Measurements from ENCODE around the gene PSMB11.

PSMB11 gene

DNA sequence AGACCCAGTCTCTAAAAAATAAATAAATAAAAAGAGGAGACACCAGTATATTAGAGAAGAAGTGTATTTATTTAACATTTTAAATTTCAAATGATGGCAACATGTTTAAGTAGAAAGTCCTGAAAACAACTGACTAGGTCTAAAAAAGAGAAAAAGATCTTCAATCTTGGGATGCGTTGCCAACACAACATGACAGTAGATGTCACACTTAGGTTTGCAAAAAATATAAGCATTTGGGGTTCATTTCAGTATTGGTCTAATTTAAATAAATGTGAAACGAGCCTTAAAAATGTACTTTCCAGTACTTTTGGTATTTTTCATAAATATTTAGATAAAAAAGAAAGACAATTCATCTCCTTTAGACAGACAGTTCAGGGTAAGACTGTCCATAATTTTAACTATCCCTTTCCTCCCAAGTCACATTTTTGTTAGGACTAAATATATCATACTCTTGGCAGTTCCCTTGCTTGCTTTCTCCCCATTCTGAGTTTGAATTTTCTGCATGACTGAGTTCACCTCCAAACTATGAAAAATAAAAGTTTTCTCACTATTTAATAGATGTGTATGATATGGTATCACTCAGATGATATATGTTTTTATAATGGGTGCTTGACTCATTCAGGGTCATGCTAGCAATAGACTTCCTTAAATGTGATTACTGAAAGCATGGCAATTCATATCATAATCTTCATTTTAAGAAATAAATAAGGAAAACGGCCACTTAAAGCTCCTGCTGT is 36.4 kb upstream of the PSMB11 start:
- DNase-seq: no peak
- H3K27ac ChIP-seq (ENCODE audit: low read depth, low read length): no peak overlapping the region
- H2AK5ac ChIP-seq (ENCODE audit: low read length): no peak overlapping the region
- no peak overlapping the region for H3K4me3 ChIP-seq (ENCODE audit: low read length)
- H3K4me2 ChIP-seq (ENCODE audit: low read length): no peak overlapping the region
- no peaks in the 10 kb centered on the region for H3K36me3 ChIP-seq (ENCODE audit: control insufficient read depth, insufficient read depth, low read length)
- no peak overlapping the region for H2BK5ac ChIP-seq (ENCODE audit: low read length)
- H3K79me2 ChIP-seq (ENCODE audit: control insufficient read depth, insufficient read depth, low read length): no peaks in the 10 kb centered on the region
- H3K27me3 ChIP-seq (ENCODE audit: insufficient read depth, low read length, poor library complexity): no peaks in the 10 kb centered on the region
- no peak overlapping the region for H4K8ac ChIP-seq (ENCODE audit: low read depth, low read length)
- no peak overlapping the region for H3K4ac ChIP-seq (ENCODE audit: low read depth, low read length)
- no peak overlapping the region for H2BK15ac ChIP-seq (replicated peaks; ENCODE audit: low read depth)
- H4K5ac ChIP-seq (ENCODE audit: low read length): no peak overlapping the region
- H3K56ac ChIP-seq (ENCODE audit: low read length): peak overlapping the region; percentile 100
- no peak overlapping the region for H3K23ac ChIP-seq (ENCODE audit: low read length)
- no peak overlapping the region for H3K18ac ChIP-seq (ENCODE audit: low read length)
- WGBS (ENCODE audit: extremely low coverage, insufficient coverage, low lambda C conversion rate): no CpG with 5 or more reads among the region's 3 CpGs
- no peaks in the 10 kb centered on the region for H3K79me1 ChIP-seq (ENCODE audit: low read length)
- H3K4me1 ChIP-seq (ENCODE audit: control insufficient read depth, low read depth, low read length): peaks cover 4% of the 10 kb centered on the region
- no peak overlapping the region for H2BK120ac ChIP-seq (ENCODE audit: low read depth, low read length)
- peak overlapping the region; percentile 98 for H3K9ac ChIP-seq (ENCODE audit: low read length)

DNA sequence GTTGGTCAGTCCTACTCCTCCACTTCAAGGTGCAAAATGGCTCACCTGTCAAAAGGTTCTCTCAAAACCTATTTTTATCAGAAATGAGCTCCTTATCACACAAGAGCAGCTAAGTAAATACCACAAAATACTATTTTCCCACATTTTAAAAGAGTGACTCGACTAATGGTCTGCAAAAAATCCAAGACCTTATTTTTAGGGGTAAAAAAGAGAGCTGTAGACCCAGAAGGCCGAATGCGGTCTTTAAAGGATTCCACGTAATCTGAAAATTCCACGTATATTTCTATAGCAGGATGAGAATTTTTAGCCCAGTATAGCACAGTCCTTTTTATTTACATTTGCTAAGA is 35.9 kb upstream of the PSMB11 start:
- Histone ChIP-seq H2BK120ac (ENCODE audit: low read depth, low read length) (no peak overlapping the region), H3K4me3 (ENCODE audit: low read length) (no peak overlapping the region)
- WGBS (ENCODE audit: extremely low coverage, insufficient coverage, low lambda C conversion rate): no CpG with 5 or more reads among the region's 5 CpGs

DNA sequence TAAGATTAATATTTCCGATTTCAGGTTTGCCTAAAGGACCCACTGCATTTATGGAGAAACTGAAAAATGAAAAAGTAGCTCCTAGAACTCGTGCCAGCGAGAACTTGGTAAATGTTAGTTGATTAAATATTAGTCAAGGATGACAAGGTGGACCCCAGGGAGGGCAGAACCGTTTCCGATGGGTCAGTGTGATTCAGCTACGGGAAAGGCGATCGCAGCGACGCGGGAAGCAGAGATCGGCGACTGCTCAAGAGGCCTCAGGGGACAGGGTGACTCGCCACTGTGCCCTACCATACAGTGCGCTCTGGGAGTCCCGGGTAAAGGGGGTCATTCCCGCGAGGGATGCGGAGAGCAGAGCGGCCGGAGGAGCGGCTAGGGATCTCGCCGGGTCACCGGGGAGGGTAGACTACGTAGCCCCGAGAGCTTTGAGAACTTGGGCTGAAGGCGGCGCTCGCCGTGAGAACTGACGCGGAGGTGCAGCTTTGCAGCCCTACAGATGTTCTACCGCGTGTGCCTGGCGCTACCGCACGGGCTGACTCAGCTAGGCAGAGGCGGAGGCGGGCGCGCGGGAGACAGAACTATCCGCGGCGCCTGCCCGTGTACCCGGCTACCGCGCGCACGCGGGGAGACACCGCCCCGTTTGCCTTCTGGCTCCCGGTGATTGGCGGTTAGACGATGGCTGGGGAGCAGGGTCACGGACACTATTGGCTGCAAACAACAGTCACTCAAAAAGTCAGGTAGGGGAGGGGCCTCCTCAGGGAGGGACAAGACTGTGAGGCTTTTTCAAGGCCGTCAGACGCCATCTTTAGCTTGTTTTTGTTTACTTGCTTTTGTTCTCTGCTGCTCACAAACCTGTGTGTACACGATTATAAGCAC is 35.2 kb upstream of the PSMB11 start:
- H3K4me1 ChIP-seq (ENCODE audit: control insufficient read depth, low read depth, low read length): peaks cover 4% of the 10 kb centered on the region
- no peak overlapping the region for H2BK15ac ChIP-seq (replicated peaks; ENCODE audit: low read depth)
- H3K9ac ChIP-seq (ENCODE audit: low read length): peak overlapping the region; percentile 98
- H3K27ac ChIP-seq (ENCODE audit: low read depth, low read length): peak overlapping the region; percentile 92
- H3K18ac ChIP-seq (ENCODE audit: low read length): peak overlapping the region; percentile 91
- peak overlapping the region; percentile 95 for H3K23ac ChIP-seq (ENCODE audit: low read length)
- H3K4ac ChIP-seq (ENCODE audit: low read depth, low read length): peak overlapping the region; percentile 91
- H4K8ac ChIP-seq (ENCODE audit: low read depth, low read length): peak overlapping the region; percentile 30
- H3K79me2 ChIP-seq (ENCODE audit: control insufficient read depth, insufficient read depth, low read length): no peaks in the 10 kb centered on the region
- no peaks in the 10 kb centered on the region for H3K27me3 ChIP-seq (ENCODE audit: insufficient read depth, low read length, poor library complexity)
- H3K79me1 ChIP-seq (ENCODE audit: low read length): no peaks in the 10 kb centered on the region
- peak overlapping the region; percentile 49 for H3K4me2 ChIP-seq (ENCODE audit: low read length)
- peak overlapping the region; percentile 94 for H2BK5ac ChIP-seq (ENCODE audit: low read length)
- no peaks in the 10 kb centered on the region for H3K36me3 ChIP-seq (ENCODE audit: control insufficient read depth, insufficient read depth, low read length)
- H3K4me3 ChIP-seq (ENCODE audit: low read length): peak overlapping the region; percentile 76
- no CpG with 5 or more reads among the region's 62 CpGs for WGBS (ENCODE audit: extremely low coverage, insufficient coverage, low lambda C conversion rate)
- H4K5ac ChIP-seq (ENCODE audit: low read length): peak overlapping the region; percentile 99
- no peak overlapping the region for H2AK5ac ChIP-seq (ENCODE audit: low read length)
- H3K56ac ChIP-seq (ENCODE audit: low read length): peak overlapping the region; percentile 100
- peak overlapping the region; percentile 16 for H2BK120ac ChIP-seq (ENCODE audit: low read depth, low read length)
- peak; percentile 99 for DNase-seq

More for the DNA sequence above, 35.9 kb upstream of the PSMB11 start:
- Histone ChIP-seq H3K4me2 (ENCODE audit: low read length) (peak overlapping the region; percentile 49), H2BK15ac (replicated peaks; ENCODE audit: low read depth) (no peak overlapping the region), H3K4me1 (ENCODE audit: control insufficient read depth, low read depth, low read length) (peaks cover 4% of the 10 kb centered on the region), H3K4ac (ENCODE audit: low read depth, low read length) (no peak overlapping the region), H2BK5ac (ENCODE audit: low read length) (no peak overlapping the region), H3K79me2 (ENCODE audit: control insufficient read depth, insufficient read depth, low read length) (no peaks in the 10 kb centered on the region), H4K8ac (ENCODE audit: low read depth, low read length) (no peak overlapping the region), H3K23ac (ENCODE audit: low read length) (no peak overlapping the region), H3K18ac (ENCODE audit: low read length) (no peak overlapping the region), H4K5ac (ENCODE audit: low read length) (no peak overlapping the region), H3K36me3 (ENCODE audit: control insufficient read depth, insufficient read depth, low read length) (no peaks in the 10 kb centered on the region), H3K56ac (ENCODE audit: low read length) (peak overlapping the region; percentile 100), H3K9ac (ENCODE audit: low read length) (peak overlapping the region; percentile 98), H2AK5ac (ENCODE audit: low read length) (no peak overlapping the region), H3K27me3 (ENCODE audit: insufficient read depth, low read length, poor library complexity) (no peaks in the 10 kb centered on the region), H3K79me1 (ENCODE audit: low read length) (no peaks in the 10 kb centered on the region), H3K27ac (ENCODE audit: low read depth, low read length) (no peak overlapping the region)
- no peak for DNase-seq

DNA sequence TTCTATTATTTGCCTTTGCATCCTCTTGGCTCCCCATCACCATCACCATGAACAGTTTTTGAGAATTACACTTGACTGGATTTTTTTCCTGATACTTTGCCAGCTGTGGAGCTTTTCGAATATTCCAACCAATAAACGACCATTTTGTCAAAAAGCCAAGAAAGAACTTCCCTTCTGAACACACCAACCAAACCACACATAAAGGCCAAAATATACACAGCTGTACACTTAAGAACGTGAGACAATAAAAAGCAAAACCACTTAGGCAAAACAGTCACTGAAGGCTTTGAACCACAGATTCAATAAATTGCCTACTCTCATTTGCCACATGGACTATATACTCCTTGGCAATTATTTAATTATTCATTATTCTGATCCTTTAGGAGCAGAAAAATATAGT is 33.2 kb upstream of the PSMB11 start:
- Histone ChIP-seq H4K5ac (ENCODE audit: low read length) (no peak overlapping the region), H3K9ac (ENCODE audit: low read length) (no peak overlapping the region), H3K18ac (ENCODE audit: low read length) (no peak overlapping the region), H3K4me2 (ENCODE audit: low read length) (no peak overlapping the region), H3K79me2 (ENCODE audit: control insufficient read depth, insufficient read depth, low read length) (no peaks in the 10 kb centered on the region), H3K27me3 (ENCODE audit: insufficient read depth, low read length, poor library complexity) (no peaks in the 10 kb centered on the region), H3K4me1 (ENCODE audit: control insufficient read depth, low read depth, low read length) (peaks cover 4% of the 10 kb centered on the region), H3K4me3 (ENCODE audit: low read length) (no peak overlapping the region), H3K23ac (ENCODE audit: low read length) (no peak overlapping the region), H3K79me1 (ENCODE audit: low read length) (no peaks in the 10 kb centered on the region), H2AK5ac (ENCODE audit: low read length) (no peak overlapping the region), H2BK5ac (ENCODE audit: low read length) (no peak overlapping the region), H2BK15ac (replicated peaks; ENCODE audit: low read depth) (no peak overlapping the region), H3K36me3 (ENCODE audit: control insufficient read depth, insufficient read depth, low read length) (no peaks in the 10 kb centered on the region), H3K27ac (ENCODE audit: low read depth, low read length) (no peak overlapping the region), H2BK120ac (ENCODE audit: low read depth, low read length) (no peak overlapping the region), H3K56ac (ENCODE audit: low read length) (no peak overlapping the region), H3K4ac (ENCODE audit: low read depth, low read length) (no peak overlapping the region), H4K8ac (ENCODE audit: low read depth, low read length) (no peak overlapping the region)
- DNase-seq: no peak
- no CpG with 5 or more reads among the region's 3 CpGs for WGBS (ENCODE audit: extremely low coverage, insufficient coverage, low lambda C conversion rate)

DNA sequence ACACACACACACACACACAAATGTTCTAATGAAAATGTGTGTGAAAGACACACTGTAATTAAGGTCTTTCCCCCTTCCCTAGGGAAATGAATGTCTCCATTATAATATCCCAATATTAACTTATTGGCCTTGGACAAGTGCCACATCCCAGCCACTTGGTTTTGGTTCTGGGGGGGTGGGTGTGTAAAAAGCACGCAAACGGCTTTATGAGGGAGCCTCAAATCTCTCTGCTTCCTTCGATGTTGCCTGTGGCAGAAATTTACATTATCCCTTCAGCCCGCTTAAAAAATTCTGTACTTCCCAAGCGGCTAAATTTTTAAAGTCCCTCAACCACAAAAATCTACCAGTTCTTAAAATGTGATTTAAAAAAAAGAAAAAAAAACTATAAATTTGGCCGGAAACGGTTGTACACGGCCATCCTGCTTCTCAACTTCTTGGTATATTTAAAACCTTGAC is 32.5 kb upstream of the PSMB11 start:
- Histone ChIP-seq H3K36me3 (ENCODE audit: control insufficient read depth, insufficient read depth, low read length) (no peaks in the 10 kb centered on the region), H3K79me1 (ENCODE audit: low read length) (no peaks in the 10 kb centered on the region), H3K27me3 (ENCODE audit: insufficient read depth, low read length, poor library complexity) (no peaks in the 10 kb centered on the region), H2BK15ac (replicated peaks; ENCODE audit: low read depth) (no peak overlapping the region), H4K5ac (ENCODE audit: low read length) (no peak overlapping the region), H3K4me3 (ENCODE audit: low read length) (no peak overlapping the region), H4K8ac (ENCODE audit: low read depth, low read length) (no peak overlapping the region), H3K56ac (ENCODE audit: low read length) (peak overlapping the region; percentile 69), H3K79me2 (ENCODE audit: control insufficient read depth, insufficient read depth, low read length) (no peaks in the 10 kb centered on the region), H3K27ac (ENCODE audit: low read depth, low read length) (no peak overlapping the region), H3K4ac (ENCODE audit: low read depth, low read length) (no peak overlapping the region), H3K9ac (ENCODE audit: low read length) (peak overlapping the region; percentile 57), H2BK5ac (ENCODE audit: low read length) (no peak overlapping the region), H3K18ac (ENCODE audit: low read length) (no peak overlapping the region), H3K4me1 (ENCODE audit: control insufficient read depth, low read depth, low read length) (peaks cover 4% of the 10 kb centered on the region), H3K4me2 (ENCODE audit: low read length) (peak overlapping the region; percentile 39), H2AK5ac (ENCODE audit: low read length) (peak overlapping the region; percentile 11), H2BK120ac (ENCODE audit: low read depth, low read length) (no peak overlapping the region), H3K23ac (ENCODE audit: low read length) (no peak overlapping the region)
- no peak for DNase-seq
- WGBS (ENCODE audit: extremely low coverage, insufficient coverage, low lambda C conversion rate): no CpG with 5 or more reads among the region's 8 CpGs
